ENCODE data around the gene BBS10.

- TF ChIP-seq CTCF (IDR thresholded peaks at IDR 0.05; ENCODE audit: low read depth, low read length): no peak
- TF ChIP-seq EZH2phosphoT487 (IDR thresholded peaks at IDR 0.05; ENCODE audit: low read depth): no peak
These were observed 2.6 kb downstream of the BBS10 start for GRCh38 chr12:76345569-76345968.

Data from OCI-LY3 (cell line).